B cell (primary cell): Measurements from ENCODE around the gene CELA3A.

Experiments used
- EZH2 ChIP-seq: IDR thresholded peaks from 2 replicates; pipeline ENCODE4 v1.6.1; 2012; ENCODE audit warnings: borderline replicate concordance, low read depth, mild to moderate bottlenecking, moderate library complexity, low read length; ENCODE audit not compliant: insufficient read depth, poor library complexity, severe bottlenecking
- TF ChIP-seq, protein P1 (sequence below): fragments of 200-600 bp; IDR thresholded peaks from one replicate; pipeline ENCODE4 v1.8.0; 2022; ENCODE audit warnings: antibody characterized with exemption, mild to moderate bottlenecking

DNA sequence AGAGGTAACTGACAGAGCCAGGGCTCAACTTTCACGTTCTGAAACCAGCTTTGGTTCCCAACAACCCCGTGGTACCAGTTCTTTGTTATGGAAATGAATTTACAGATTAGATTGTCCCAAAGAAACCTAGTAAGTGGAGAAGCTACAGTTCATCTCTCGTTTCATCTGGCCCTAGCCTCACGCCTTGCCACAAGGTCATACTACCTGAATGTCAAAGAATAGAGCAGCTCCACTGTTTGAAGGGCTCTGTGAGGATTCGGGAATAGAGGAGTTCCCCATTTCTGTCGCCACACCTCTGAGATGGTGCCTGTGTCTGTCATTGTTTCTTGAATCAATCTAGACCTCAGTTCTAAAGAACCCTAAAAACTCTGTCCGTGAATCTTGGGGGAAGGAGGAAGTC, 36.1 kb downstream of the CELA3A start:
- TF ChIP-seq, protein P1, sequence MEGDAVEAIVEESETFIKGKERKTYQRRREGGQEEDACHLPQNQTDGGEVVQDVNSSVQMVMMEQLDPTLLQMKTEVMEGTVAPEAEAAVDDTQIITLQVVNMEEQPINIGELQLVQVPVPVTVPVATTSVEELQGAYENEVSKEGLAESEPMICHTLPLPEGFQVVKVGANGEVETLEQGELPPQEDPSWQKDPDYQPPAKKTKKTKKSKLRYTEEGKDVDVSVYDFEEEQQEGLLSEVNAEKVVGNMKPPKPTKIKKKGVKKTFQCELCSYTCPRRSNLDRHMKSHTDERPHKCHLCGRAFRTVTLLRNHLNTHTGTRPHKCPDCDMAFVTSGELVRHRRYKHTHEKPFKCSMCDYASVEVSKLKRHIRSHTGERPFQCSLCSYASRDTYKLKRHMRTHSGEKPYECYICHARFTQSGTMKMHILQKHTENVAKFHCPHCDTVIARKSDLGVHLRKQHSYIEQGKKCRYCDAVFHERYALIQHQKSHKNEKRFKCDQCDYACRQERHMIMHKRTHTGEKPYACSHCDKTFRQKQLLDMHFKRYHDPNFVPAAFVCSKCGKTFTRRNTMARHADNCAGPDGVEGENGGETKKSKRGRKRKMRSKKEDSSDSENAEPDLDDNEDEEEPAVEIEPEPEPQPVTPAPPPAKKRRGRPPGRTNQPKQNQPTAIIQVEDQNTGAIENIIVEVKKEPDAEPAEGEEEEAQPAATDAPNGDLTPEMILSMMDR: no peak
- TF ChIP-seq EZH2: no peak
